Stimulated activated CD4-positive, alpha-beta T cell treated with anti-CD3 and anti-CD28 coated beads, Interleukin-1b, Interleukin-23, amount 100 ng/mL, for 24 hours (primary cell): ENCODE data around the gene OPRD1.

ENCODE experiments used
- DNase-seq, 4 experiments: peaks; one replicate each; pipeline ENCODE4 v3.0.0-alpha.2; 2020; ENCODE audit warnings: low read depth in 4 of 4, low spot score in 1 of 4

Gene OPRD1

DNA sequence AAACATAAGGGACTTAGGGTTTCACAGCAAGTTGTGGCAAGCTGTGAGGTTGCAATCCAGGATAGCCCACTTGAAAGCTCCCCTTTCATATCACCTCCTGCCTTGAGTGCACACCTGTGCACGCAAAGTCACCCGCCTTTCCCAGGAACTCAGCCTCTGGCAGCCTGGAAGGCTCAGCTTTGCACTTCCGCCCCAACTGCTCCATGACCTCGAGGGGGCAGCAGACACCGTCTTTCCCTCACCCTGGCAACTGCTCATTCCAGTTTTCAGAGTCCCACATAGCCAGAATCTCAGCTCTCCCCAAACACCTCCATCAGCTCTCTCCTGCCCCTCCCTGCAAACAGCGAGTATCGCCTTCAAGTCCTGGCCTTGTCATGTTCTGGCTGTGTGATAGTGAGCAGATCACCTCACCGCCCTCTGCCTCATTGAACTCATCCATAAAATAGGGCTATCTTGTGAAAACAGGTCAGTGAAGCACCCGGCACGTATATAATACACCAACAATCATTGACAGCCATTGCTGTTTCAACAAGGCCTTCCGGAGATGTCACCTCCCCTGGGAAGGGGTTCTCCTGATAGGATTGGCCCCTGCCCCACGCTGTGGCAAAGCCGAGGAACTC, 70.1 kb downstream of the OPRD1 start:
- DNase-seq: peak; percentile 52 to 73 (median 60)

DNA sequence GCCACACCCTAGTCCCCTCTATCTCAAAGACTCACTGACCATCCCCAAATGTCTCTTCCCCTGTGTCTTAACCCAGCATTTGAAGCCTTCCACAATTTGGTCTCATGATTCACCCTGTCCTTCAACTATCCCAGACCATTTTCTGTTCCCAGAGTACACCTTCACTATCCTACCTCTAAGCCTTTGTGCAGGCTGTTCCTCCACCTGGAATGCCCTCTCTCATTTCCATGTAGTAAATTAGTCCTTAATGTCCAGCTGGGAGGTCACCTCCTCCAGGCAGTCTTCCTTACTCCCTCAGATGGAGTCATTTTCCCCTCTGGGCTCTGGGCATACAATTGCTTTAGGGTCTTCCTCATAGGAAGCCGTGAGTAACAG, 71.3 kb downstream of the OPRD1 start:
- DNase-seq: no peak

DNA sequence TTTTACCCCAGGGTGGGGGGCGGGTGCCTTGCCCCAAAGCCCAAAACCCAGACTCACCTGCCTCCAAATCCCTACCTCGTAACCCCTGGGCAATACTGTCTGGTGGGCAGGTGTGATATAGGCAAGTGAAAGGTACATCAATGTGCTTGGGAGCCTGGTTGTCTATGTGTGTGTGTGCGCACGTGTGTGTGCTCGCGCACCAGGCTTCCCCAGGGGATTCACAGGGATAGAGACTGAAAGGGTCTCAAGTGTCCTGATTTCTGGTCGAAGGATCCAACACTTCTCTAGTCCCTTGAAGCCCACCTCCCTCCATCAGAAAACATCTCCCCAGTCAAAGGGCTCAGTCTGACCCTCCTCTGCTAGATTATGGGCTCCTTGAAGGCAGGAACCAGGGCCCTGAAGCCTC, 73.5 kb downstream of the OPRD1 start:
- no peak for DNase-seq

DNA sequence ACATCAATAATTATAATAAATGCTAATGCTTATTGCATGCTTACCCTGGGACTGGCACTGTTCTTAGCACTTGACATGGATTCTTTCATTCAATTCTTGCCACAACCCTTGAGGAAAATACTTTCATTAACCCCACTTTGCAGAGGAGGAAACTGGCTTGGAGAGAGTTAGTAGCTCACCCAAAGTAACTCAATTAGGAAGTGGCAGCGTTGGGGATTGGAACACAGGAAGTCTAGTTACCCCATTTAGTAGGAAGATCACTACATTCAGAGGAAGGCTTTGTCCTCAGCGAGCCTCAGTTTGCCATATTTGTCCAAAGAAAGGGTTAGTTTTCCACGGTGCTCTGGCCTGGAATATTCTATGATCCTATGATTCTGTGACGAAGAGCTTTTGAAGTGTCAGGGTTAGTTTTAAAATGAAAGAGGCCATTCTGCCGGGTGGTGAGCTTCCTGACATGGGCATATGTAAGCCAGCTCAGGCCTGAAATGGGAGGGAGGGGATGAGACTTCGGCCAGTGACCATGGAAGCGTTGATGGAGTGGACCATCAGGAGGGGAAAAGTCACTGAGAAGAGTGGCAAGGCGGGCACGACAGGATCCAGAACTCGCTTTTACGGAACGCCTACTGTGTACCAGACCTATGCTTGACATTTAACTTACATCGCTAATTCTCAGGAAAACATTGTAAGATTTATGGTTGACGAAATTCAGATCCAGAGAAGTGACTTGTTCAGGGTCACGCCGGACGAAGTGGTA, 74.2 kb downstream of the OPRD1 start:
- no peak for DNase-seq

DNA sequence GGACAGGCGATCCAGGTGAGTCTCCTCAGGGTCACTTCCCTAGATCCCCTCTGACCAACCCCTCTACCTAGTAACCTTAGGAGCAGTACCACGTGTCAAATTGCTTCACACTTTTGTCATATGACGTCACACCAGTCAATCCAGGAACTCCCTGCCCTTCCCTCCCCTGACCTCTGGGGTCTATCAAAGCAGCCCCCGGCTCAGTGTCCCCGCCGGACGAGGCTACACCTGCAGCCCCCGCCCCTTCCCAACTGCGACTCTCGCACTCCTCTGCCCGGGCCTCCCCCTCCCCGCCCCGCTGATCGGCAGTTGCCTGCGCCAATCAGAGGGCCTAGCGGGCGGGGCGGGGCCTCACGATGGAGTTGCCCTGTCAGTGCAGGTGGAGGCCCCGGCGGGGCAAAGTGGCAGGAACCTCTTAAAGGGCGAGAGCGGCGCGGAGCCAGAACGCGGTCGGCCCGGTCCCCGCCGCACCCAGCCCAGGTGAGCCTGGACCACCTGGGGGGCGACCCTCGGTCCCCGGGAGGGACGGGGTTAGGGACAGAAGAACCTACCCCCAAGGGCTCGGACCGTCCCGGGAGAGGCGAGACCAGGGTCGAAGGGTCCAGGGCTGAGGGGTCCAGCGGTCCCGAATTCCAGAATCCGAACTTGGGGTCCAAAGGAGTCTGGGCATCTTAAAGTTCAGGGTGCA, 74.9 kb downstream of the OPRD1 start:
- peak; percentile 69 to 87 (median 79) for DNase-seq

DNA sequence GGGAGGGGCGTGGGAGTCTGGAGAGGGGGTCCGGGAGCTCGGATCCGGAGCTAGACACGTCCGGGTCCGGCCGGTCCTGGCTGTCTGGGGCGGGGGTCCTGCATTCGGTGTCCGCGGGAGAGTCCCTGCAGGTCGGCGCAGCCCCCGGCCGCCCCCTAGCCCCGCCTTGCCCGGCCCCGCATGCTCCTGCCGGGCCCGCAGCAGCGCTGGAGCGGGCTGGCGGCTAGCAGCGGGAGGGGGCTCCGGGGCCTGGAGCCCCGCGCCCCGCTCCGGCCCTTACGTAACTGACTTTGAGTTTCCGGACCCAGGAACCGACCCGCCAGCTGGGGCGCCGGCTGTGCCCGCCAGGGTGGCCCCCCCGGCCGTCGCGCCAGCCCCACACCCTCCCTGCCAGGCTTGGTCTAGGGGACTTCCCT, 75.5 kb downstream of the OPRD1 start:
- peak in 1 of 4 experiments; percentile 8 for DNase-seq

DNA sequence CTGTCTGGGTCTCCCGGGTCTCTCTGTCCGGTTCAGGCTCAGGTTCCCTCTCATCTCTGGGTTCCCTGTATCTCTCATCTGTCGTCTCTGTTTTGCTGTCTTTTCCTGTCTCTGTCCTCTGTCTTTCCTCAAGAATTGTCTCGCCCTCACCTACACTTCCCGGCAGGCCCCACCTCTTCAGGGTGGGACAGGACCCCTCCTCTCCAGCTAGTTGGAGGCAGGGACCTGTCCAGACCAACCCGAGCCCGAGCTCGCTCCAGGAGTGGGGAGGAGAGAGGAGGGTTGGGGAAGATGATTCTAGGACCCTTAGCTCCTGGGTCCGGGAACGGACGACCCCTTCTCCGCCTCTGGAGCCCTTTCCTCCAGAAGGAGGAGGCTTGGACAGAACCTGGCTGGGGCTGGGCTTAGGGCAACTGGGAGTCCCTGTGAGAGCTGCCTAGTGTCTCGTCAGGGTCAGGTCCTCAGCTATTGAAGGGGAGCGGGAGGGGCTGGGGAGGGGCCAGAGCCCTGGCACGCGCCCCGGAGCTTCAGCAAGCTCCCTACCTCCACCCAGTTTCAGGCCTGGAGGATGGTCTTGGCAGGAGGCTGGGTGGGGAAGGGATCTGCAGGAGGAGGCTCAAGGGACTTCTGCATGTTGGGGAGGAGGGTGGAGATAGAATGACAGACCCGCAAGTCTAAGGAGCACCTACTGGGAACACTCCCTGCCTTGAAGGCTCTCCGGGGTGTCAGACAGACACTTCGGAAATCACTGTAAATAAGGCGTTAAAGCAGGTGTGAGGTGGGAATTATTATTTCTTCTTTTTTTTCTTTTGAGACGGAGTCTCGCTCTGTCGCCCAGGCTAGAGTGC, 76.1 kb downstream of the OPRD1 start:
- no peak for DNase-seq

DNA sequence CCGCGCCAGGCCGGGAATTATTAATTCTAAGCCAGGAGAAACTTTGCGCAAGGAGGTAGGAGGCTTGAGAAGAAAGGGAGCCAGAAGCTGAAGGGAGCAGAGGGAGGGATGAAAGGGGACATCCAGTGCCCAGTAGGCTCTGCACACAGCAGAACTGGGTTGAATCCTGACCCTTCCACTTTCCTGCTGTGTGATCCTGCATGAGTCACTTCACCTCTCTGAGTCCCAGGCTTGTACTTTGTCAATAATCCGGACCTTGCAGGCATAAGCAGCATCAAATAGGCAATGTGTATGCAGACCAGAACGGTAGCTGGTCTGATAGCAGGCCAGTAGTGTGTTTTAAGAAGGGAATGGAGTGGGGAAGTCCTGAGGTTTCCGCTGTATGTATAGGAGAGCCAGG, 76.9 kb downstream of the OPRD1 start:
- no peak for DNase-seq

DNA sequence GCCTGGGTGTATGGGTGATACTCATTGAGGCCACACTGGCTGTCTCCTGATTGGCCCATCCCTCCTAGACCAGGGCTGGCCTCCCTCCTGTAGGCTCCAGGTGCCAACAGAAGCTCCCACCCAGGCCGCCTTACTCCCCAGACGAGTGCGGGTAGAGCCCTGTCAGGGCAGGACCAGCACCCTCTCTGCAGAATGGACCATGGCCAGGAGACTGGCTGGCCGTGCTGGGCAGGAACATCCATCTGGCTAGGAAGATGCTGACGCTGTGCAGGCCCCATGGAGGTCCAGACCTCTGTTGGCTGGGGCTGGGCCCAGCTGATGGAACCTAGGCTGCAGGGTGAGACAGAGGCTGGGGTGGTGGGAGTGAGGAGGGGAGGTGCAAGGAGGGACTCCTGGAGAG, 77.4 kb downstream of the OPRD1 start:
- DNase-seq: no peak

DNA sequence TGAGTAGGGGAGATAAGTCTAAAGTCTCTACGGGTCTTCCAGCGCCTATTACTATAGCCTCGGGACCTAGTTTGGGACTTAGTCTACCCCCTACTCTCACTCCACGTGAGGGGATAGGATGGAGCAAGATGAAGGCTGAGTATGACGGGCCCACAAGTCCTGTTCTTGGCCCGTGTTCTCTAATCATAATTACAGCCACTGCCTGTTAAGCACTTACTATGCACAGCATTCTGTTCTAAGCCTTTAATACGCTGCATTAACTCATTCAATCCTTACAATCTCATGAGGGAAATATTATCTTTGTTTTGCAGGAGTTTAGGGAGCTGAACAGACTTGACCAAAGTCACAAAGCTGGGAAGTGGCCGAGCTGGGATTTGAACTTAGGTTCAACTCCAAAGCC, 78.5 kb downstream of the OPRD1 start:
- no peak for DNase-seq

DNA sequence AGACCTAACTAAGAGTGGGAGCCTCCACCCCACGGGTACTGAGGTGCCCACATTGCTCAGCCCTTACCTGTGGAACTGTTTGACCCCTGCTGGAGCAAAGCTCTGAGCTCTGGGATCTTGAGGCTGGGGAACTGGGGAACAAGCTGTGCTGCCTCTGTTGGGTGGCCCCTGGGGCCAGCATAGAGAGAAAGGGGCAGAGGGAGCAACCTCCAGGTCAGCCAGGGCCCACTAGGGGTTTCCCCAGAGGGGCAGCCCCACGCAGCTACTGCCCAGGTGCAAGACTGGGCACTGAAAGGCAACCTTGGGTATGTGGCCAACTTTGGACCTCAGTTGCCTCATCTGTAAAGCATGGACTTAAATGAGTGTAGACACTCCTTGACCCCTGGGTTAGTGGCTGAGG, 78.9 kb downstream of the OPRD1 start:
- DNase-seq: no peak

DNA sequence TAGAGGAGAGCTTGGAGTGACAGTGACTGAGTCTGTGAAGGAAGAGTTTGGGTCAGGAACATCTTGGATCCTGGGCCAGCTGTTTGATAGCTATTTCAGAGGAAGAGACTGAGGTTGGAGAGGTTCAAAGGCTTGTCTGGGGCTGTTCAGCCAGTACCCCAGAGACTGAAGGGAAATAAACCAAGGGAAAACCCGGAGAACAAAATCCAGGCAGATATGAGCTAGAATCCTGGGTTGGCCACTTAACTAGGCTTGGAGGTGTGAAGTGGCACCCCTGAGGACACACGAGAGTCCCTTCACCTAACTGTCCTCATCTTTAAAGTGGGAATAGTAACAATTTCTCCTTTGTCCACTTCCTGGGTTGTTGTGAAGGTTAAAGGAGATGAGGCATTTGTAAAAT, 79.3 kb downstream of the OPRD1 start:
- DNase-seq: no peak

DNA sequence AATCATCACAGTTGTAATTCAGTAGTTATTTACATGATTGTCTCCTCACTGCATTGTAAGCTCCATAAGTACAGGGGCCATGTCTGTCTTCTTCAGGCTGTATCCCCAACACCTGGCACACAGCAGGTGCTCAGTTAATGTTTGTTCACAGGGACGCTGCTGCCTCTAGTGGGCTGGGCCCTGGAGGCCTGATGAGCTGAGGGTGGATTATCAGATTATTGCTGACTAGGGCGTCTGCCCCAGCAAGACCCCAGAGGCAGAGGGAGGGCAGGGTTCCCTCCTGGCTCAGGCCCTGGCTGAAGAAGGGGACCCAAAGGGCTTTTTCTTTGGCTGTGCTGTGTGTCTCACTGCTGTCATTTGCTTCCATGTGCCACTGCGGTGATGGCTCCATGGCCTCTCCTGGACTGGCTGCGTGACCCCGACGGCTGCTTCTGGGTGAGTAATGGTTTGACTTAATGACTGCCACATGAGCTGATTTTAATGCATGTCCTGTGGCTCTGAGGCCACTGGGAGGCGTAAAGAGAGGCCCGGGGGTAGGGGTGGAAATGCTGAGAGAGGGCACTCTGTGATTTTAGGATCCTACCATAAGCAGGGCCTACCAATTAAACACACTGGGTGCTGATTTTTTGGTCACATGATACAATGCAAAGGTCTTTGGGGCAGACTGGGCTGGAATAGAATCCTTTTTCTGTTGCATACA, 81.6 kb downstream of the OPRD1 start:
- no peak for DNase-seq

DNA sequence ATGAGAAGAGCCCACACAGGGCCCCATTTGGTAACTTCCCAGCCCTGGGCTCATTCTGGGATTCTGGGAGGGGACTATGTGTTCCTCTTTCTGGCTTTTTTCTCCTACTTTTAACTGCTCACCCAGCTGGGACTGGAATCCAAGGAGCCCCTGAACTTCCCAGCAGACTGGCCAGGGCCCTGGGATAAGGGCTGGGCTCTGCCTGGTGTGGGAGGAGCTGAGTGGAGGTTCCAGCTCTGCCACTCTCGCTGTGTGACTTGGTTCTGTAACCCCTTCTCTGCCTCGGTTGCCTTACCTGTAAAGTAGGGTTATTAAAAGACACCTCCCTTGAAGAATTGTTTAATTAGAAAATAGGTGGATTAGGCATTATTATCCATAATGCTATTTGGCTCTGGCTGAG, 82.8 kb downstream of the OPRD1 start:
- no peak for DNase-seq

DNA sequence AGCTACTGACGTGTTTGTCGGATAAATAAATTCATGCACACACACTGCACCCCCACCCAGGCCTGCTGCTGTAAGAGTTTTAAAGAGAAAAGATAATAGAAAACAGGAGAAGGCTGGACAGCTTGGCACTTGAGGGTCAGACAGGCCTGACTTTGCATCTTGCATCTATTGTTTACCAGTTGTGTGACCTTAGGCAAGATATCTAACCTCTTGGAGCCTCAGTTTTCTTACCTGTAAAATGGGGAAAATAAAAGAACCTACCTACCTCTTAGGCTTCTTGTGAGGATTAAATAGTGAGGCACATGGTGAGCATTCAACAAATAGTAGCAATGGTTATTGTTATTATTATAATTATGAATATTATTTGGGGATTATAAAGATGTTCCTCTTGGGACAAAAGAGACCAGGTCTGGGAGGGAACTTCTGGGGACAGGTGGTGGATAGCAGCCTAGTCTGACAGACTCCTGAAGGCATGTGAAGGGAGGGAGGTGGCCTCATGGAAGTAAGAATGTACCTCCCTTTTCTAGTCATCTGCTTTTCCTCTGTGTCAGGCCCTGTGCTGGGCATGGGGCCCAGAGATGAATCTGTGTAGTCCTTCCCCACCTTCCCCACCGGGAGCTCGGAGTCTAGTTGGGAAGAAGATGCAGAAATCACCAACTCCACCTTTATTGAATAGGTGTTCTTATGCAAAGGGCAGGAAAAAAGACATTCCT, 84.1 kb downstream of the OPRD1 start:
- no peak for DNase-seq

DNA sequence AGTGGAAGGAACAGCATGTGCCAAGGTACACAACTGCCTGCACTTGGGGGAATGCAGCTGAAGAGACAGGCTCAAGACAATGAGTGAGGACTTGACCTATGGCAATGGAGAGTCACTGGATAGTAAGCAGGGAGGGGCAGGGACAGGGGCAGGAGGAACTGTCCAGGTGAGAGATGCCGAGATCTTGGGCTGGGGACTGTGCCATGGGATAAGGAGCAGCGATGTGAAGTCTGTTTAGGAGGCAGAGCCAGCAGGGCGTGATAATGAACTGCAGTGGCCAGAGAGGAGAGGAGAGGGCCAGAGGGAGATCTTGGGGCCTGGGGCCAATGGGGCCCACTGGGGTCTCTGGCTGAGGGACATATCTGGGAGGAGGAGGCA, 84.6 kb downstream of the OPRD1 start:
- no peak for DNase-seq

DNA sequence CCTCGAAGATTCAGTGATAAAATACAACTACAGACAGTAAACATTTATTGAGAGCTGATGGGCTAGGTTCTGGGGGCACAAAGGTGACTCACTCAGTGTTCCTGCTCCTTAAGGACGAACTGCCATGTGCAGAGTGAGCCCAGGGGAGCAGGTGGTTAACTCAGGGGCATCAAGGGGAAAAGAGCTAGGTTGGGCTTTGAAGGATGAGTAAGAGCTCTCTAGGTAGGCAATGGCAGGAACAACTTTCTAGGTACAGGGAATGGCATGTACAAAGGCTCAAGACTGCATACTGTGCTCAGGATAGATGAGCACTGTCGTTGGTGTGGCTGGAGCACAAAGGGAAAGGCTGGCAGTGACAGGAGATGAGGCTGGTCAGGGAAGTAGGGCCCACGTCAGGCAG, 85.8 kb downstream of the OPRD1 start:
- no peak for DNase-seq

DNA sequence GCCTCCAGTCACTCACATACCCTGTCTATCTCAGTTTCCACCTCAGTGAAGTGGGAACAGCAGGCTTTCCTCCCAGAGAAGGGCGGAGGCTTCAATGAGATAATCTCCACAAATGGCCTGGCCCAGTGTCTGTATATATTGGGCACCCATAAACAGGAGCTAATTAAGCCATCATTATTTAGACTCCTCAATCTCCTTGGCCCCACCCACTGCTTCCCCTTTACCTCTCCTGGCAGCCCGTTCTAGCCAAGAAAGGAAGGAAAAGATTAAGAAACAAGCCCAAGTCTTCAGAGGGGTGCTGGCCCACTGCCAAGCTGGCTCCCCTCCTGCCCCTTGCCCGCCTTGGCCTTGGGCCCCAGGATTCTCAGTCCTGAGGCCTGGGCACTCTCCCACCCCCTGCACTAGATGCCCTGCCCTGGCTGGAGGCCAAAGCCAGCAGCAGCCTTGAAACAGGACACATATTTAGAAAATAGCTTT, 86.5 kb downstream of the OPRD1 start:
- no peak for DNase-seq

DNA sequence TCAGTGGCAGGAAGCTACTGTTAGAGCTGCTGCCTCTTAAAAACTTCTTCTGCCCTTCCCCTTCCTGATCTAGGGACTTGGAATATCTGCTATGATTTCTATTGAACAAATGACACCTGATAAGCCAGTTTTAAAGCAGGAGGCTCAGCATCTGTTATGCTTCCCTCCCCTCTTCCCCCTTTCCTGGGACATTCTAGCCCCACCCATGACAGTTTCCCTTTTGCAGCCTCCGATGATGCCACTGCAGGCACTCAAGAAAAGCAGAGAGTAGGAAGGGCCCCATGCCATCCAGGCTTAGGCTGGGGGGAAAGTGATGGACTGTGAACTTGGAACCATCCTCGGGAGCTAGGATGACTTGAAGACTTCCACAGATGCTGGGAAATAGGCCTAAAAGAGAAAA, 87.3 kb downstream of the OPRD1 start:
- DNase-seq: no peak

DNA sequence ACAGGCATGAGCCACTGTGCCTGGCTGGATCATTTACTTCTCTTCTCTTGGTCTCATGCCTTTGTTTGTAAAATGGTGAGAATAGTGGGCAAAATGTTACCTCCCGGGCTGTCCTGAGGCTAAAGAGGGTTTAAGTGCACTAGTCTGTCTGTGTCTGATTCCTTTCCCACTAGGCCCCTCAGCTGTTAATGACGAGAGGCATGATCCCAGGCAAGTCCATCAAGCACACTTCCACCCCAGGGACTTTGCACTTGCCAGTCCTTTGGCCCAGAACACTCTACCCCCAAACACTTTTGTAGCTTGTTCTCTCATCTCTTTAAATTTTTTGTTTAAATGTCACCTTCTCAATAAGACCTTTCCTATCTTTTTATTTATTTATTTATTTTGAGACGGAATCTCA, 88.6 kb downstream of the OPRD1 start:
- DNase-seq: no peak
